ENCODE results near the gene FNDC10. TPM values are rescaled to one million over a fixed set of nuclear protein-coding genes. Genes with fewer than 3 reads are reported as not detected.

Gene FNDC10
- total and polyA plus RNA-seq, 9 of the 15 experiments (the other 6 are each of a cell fraction or from before 2014, with no cell fraction given): 0.08 to 6.3 (median 1.6) TPM

GRCh38 chr1:1609822-1610485, 10.0 kb upstream of the FNDC10 start (continued):
- TF ChIP-seq, protein P1, sequence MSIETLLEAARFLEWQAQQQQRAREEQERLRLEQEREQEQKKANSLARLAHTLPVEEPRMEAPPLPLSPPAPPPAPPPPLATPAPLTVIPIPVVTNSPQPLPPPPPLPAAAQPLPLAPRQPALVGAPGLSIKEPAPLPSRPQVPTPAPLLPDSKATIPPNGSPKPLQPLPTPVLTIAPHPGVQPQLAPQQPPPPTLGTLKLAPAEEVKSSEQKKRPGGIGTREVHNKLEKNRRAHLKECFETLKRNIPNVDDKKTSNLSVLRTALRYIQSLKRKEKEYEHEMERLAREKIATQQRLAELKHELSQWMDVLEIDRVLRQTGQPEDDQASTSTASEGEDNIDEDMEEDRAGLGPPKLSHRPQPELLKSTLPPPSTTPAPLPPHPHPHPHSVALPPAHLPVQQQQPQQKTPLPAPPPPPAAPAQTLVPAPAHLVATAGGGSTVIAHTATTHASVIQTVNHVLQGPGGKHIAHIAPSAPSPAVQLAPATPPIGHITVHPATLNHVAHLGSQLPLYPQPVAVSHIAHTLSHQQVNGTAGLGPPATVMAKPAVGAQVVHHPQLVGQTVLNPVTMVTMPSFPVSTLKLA (conservative IDR thresholded peaks at IDR 0.05): 0 out of 4 replicates have a peak, but pooled peaks of 1 of the 2 experiments have one; percentile 30
- TF ChIP-seq RBFOX2 (IDR thresholded peaks at IDR 0.05; ENCODE audit: low read depth, low read length) (0 out of 2 replicates have a peak, but pooled peaks have one; percentile 26), TCF3 (CRISPR knock-in tag; IDR thresholded peaks at IDR 0.05) (no peak), SRF (CRISPR knock-in tag; IDR thresholded peaks at IDR 0.05) (peak in 1 of 2 experiments; percentile 69; a peak in 1 of 4 replicates), ZNF184 (CRISPR knock-in tag; IDR thresholded peaks at IDR 0.05) (no peak), HSF4 (CRISPR knock-in tag; IDR thresholded peaks at IDR 0.05; ENCODE audit: borderline replicate concordance) (peak; percentile 86; the same call in 1 of the 2 replicates), ZNF197 (CRISPR knock-in tag; IDR thresholded peaks at IDR 0.05; ENCODE audit: low read depth) (peak; percentile 93), ATF1 (CRISPR knock-in tag; IDR thresholded peaks at IDR 0.05) (no peak), ATF1 (tag; IDR thresholded peaks at IDR 0.05) (peak; percentile 45), ZNF212 (CRISPR knock-in tag; IDR thresholded peaks at IDR 0.05) (peak; percentile 50; the same call in 1 of the 2 replicates), KLF6 (CRISPR knock-in tag; IDR thresholded peaks at IDR 0.05; ENCODE audit: borderline replicate concordance) (peak; percentile 92; the same call in 1 of the 2 replicates), PML (IDR thresholded peaks at IDR 0.05; ENCODE audit: low read length) (no peak), ZFP36 (IDR thresholded peaks at IDR 0.05; ENCODE audit: low read depth, low read length, partially characterized antibody) (no peak), RFX5 (IDR thresholded peaks at IDR 0.05; ENCODE audit: low read depth, low read length) (no peak), POLR3G (IDR thresholded peaks at IDR 0.05; ENCODE audit: extremely low read depth, insufficient read length, insufficient replicate concordance) (no peak), ZNF395 (CRISPR knock-in tag; IDR thresholded peaks at IDR 0.05) (peak; percentile 98), PTRF (tag; IDR thresholded peaks at IDR 0.05) (peak; percentile 94), ZFP1 (CRISPR knock-in tag; IDR thresholded peaks at IDR 0.05) (0 out of 2 replicates have a peak, but pooled peaks have one; percentile 50)
- TF ChIP-seq, protein P2, sequence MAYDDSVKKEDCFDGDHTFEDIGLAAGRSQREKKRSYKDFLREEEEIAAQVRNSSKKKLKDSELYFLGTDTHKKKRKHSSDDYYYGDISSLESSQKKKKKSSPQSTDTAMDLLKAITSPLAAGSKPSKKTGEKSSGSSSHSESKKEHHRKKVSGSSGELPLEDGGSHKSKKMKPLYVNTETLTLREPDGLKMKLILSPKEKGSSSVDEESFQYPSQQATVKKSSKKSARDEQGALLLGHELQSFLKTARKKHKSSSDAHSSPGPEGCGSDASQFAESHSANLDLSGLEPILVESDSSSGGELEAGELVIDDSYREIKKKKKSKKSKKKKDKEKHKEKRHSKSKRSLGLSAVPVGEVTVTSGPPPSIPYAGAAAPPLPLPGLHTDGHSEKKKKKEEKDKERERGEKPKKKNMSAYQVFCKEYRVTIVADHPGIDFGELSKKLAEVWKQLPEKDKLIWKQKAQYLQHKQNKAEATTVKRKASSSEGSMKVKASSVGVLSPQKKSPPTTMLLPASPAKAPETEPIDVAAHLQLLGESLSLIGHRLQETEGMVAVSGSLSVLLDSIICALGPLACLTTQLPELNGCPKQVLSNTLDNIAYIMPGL (CRISPR knock-in tag; IDR thresholded peaks at IDR 0.05): no peak
- TF ChIP-seq, protein P3, sequence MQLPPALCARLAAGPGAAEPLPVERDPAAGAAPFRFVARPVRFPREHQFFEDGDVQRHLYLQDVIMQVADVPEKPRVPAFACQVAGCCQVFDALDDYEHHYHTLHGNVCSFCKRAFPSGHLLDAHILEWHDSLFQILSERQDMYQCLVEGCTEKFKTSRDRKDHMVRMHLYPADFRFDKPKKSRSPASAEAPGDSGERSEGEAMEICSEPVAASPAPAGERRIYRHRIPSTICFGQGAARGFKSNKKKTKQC (CRISPR knock-in tag; IDR thresholded peaks at IDR 0.05): no peak
- TF ChIP-seq, protein P4, sequence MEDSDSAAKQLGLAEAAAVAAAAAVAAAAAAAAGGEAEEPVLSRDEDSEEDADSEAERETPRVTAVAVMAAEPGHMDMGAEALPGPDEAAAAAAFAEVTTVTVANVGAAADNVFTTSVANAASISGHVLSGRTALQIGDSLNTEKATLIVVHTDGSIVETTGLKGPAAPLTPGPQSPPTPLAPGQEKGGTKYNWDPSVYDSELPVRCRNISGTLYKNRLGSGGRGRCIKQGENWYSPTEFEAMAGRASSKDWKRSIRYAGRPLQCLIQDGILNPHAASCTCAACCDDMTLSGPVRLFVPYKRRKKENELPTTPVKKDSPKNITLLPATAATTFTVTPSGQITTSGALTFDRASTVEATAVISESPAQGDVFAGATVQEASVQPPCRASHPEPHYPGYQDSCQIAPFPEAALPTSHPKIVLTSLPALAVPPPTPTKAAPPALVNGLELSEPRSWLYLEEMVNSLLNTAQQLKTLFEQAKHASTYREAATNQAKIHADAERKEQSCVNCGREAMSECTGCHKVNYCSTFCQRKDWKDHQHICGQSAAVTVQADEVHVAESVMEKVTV (CRISPR knock-in tag; IDR thresholded peaks at IDR 0.05): no peak

All from K562 (cell line).